ENCODE measurements around the gene HIVEP3. TPM values are rescaled to one million over a fixed set of nuclear protein-coding genes. Genes with fewer than 3 reads are reported as not detected.

The HIVEP3 gene
- total RNA-seq, 1 experiment from 2014 or later: 6.0 TPM

GRCh38 chr1:41767534-41768525, 150.9 kb downstream of the HIVEP3 start:
- no TSS peak for BruUV-seq (replicated peaks)
- no peaks in the 10 kb centered on the region; the same call in 1 of the 2 replicates for H3K4me1 ChIP-seq (ENCODE audit: control insufficient read depth, insufficient read depth, low read length)
- ChIA-PET CTCF (no interaction called here), POLR2A (interaction anchor here (0.5 kb wide), 1 partner anchor 546 kb away, joined by 4 read pairs; no protein-coding TSS in a partner anchor)
- in situ Hi-C loops (cut with HindIII; ENCODE audit: low pct_unique_long_range_greater_than_20kb, low sequenced_read_pairs): no loop called here
- intact Hi-C loops (cut with micrococcal nuclease; ENCODE audit: unreplicated experiment): no loop called here
- H3K4me3 ChIP-seq (ENCODE audit: low read depth in 2 of 2, low read length in 2 of 2): no peak overlapping the region
- no peak overlapping the region for H3K27ac ChIP-seq (ENCODE audit: low read length)
- H3K36me3 ChIP-seq (ENCODE audit: control insufficient read depth, insufficient read depth, low read length): no peaks in the 10 kb centered on the region
- H3K27me3 ChIP-seq (ENCODE audit: control insufficient read depth, insufficient read depth, low read length): no peaks in the 10 kb centered on the region
- no peak for ATAC-seq
- H3K9me3 ChIP-seq (ENCODE audit: control insufficient read depth, insufficient read depth, low read depth, low read length): no peaks in the 10 kb centered on the region
- no peak for TF ChIP-seq SIN3A (IDR thresholded peaks at IDR 0.05; ENCODE audit: borderline replicate concordance, insufficient read depth, low read depth, low read length)
- TF ChIP-seq TCF7L2 (IDR thresholded peaks at IDR 0.05; ENCODE audit: low read depth, low read length): no peak
- TF ChIP-seq POLR2AphosphoS5 (IDR thresholded peaks at IDR 0.05; ENCODE audit: low read depth, low read length): no peak
- TF ChIP-seq REST (IDR thresholded peaks at IDR 0.05; ENCODE audit: insufficient read depth in 1 of 2, low read depth in 2 of 2, low read length in 1 of 2): no peak
- no peak for DNase-seq (ENCODE audit: low read depth, low spot score)

GRCh38 chr1:41766546-41766945, 152.2 kb downstream of the HIVEP3 start:
- in situ Hi-C loops (cut with HindIII; ENCODE audit: low pct_unique_long_range_greater_than_20kb, low sequenced_read_pairs): no loop called here
- Histone ChIP-seq H3K36me3 (ENCODE audit: control insufficient read depth, insufficient read depth, low read length) (no peaks in the 10 kb centered on the region), H3K9me3 (ENCODE audit: control insufficient read depth, insufficient read depth, low read depth, low read length) (0 out of 2 replicates have a peak, but pooled peaks cover 3% of the 10 kb centered on the region), H3K4me3 (ENCODE audit: low read depth in 2 of 2, low read length in 2 of 2) (no peak overlapping the region), H3K27ac (ENCODE audit: low read length) (no peak overlapping the region), H3K4me1 (ENCODE audit: control insufficient read depth, insufficient read depth, low read length) (no peaks in the 10 kb centered on the region; the same call in 1 of the 2 replicates), H3K27me3 (ENCODE audit: control insufficient read depth, insufficient read depth, low read length) (no peaks in the 10 kb centered on the region)
- intact Hi-C loops (cut with micrococcal nuclease; ENCODE audit: unreplicated experiment): no loop called here
- BruUV-seq (replicated peaks): no TSS peak
- POLR2A ChIA-PET: no interaction called here
- no peak for TF ChIP-seq REST (IDR thresholded peaks at IDR 0.05; ENCODE audit: insufficient read depth in 1 of 2, low read depth in 2 of 2, low read length in 1 of 2)
- no peak for TF ChIP-seq SIN3A (IDR thresholded peaks at IDR 0.05; ENCODE audit: borderline replicate concordance, insufficient read depth, low read depth, low read length)
- TF ChIP-seq CTCF (IDR thresholded peaks at IDR 0.05): no peak
- TF ChIP-seq TCF7L2 (IDR thresholded peaks at IDR 0.05; ENCODE audit: low read depth, low read length): no peak
- no peak for TF ChIP-seq POLR2AphosphoS5 (IDR thresholded peaks at IDR 0.05; ENCODE audit: low read depth, low read length)
- CTCF ChIA-PET: no interaction called here
- no peak for DNase-seq (ENCODE audit: low read depth, low spot score)
- ATAC-seq: no peak

Data from Panc1 (cell line).